Coronary artery (tissue), 2 donors: ENCODE results near the gene CRY2.
"Not testable (repeated sequence)": the region's sequence is repeated elsewhere in the genome, so short reads cannot be mapped to it uniquely, and the experiment has no call there.

Source experiments
- DNase-seq: peaks from one replicate; pipeline ENCODE4 v3.0.0-alpha.2; 2017; ENCODE audit warnings: low spot score
- H3K27ac ChIP-seq, 2 donors: fragments of 200-600 bp; sonication (generic); one replicate each; pipeline ENCODE4 v1.5.1; 2016 to 2019
- H3K4me3 ChIP-seq: fragments of 200-600 bp; sonication (generic); 2 replicates; pipeline ENCODE4 v1.5.1; 2016; ENCODE audit warnings: mild to moderate bottlenecking, moderate library complexity
- TF ChIP-seq, protein P1 (sequence below): fragments of 200-600 bp; sonication (generic); IDR thresholded peaks from one replicate; pipeline ENCODE4 v1.5.1; 2019; ENCODE audit warnings: antibody characterized with exemption

The CRY2 gene

DNA sequence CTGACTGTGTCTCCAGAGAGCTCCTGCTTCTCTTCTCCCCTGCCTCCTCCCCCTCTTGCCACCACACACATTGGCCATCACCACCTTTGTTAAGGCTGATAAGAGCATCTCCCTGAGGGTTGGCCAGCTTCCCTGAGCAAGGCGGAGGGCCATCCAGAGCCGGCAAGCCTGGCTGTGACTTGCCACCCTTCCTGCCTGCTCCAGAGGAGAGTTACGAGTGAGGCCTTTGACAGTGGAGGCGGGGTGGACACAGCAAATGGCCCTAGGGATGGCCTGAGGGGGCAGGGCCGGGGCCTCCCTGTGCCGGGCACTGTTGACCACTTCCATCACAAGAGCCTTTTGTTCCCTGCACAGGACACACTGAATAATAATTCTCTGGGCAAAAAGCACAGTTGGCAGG lies 54.4 kb downstream of the CRY2 start:
- TF ChIP-seq, protein P1, sequence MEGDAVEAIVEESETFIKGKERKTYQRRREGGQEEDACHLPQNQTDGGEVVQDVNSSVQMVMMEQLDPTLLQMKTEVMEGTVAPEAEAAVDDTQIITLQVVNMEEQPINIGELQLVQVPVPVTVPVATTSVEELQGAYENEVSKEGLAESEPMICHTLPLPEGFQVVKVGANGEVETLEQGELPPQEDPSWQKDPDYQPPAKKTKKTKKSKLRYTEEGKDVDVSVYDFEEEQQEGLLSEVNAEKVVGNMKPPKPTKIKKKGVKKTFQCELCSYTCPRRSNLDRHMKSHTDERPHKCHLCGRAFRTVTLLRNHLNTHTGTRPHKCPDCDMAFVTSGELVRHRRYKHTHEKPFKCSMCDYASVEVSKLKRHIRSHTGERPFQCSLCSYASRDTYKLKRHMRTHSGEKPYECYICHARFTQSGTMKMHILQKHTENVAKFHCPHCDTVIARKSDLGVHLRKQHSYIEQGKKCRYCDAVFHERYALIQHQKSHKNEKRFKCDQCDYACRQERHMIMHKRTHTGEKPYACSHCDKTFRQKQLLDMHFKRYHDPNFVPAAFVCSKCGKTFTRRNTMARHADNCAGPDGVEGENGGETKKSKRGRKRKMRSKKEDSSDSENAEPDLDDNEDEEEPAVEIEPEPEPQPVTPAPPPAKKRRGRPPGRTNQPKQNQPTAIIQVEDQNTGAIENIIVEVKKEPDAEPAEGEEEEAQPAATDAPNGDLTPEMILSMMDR = no peak
- Histone ChIP-seq H3K4me3 (no peak overlapping the region), H3K27ac (no peak overlapping the region)
- no peak for DNase-seq

DNA sequence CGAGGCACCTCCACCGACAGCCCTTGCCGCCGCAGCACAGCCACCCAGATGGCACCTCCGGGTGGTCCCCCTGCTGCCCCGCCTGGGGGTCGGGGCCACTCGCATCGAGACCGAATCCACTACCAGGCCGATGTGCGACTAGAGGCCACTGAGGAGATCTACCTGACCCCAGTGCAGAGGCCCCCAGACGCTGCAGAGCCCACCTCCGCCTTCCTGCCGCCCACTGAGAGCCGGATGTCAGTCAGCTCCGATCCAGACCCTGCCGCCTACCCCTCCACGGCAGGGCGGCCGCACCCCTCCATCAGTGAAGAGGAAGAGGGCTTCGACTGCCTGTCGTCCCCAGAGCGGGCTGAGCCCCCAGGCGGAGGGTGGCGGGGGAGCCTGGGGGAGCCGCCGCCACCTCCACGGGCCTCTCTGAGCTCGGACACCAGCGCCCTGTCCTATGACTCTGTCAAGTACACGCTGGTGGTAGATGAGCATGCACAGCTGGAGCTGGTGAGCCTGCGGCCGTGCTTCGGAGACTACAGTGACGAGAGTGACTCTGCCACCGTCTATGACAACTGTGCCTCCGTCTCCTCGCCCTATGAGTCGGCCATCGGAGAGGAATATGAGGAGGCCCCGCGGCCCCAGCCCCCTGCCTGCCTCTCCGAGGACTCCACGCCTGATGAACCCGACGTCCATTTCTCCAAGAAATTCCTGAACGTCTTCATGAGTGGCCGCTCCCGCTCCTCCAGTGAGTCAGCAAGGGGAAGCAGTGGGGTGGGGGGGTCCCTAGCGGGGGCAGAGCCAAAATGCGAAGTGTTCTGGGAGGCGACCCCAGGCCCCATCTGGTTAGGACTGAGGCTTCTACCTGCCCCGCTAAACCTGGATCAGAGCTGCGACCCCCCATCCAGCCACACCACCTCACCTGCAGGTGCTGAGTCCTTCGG lies 55.4 kb downstream of the CRY2 start:
- TF ChIP-seq, protein P1 = no peak
- H3K27ac ChIP-seq = no peak overlapping the region
- no peak overlapping the region for H3K4me3 ChIP-seq
- no peak for DNase-seq

DNA sequence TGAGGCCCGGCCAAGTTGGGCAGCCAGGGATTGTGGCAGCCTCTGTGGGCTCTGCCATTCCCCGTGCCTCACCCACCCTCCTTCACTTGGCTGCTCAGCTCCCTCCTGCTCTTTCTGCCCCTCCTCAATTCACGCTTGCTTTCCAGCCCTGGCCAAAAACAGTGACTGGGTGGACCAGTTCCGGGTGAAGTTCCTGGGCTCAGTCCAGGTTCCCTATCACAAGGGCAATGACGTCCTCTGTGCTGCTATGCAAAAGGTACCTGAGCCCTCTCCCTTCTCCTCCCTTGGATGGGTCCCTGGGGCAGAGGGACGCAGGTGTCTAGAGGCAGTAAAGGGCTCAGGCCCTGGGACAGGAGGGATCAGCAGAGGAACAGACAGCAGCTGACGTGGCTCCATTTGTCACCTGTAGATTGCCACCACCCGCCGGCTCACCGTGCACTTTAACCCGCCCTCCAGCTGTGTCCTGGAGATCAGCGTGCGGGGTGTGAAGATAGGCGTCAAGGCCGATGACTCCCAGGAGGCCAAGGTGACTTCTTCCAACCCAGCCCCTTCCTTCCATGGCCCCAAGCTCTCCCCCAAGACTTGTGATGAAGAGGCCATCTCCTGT lies 57.1 kb downstream of the CRY2 start:
- Histone ChIP-seq H3K4me3 (no peak overlapping the region), H3K27ac (no peak overlapping the region)
- DNase-seq = no peak
- TF ChIP-seq, protein P1 = no peak

DNA sequence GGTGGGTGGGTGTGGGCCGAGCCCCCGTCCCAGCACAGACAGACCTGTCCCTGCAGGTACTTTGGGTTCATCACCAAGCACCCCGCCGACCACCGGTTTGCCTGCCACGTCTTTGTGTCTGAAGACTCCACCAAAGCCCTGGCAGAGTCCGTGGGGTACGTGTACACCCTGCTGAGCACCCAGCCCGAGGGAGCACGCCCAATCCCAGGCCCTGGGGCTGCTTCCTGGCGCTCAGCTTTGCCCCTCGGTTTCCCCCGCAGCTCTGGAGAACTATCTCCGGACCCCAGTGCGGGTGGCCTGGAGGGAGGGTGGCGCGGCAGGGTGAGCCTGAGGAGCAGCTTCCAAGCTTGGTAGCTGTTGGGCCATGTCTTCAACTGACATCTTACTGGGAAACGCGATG lies 57.8 kb downstream of the CRY2 start:
- Histone ChIP-seq H3K4me3 (no peak overlapping the region), H3K27ac (no peak overlapping the region)
- TF ChIP-seq, protein P1 = no peak
- DNase-seq = no peak

DNA sequence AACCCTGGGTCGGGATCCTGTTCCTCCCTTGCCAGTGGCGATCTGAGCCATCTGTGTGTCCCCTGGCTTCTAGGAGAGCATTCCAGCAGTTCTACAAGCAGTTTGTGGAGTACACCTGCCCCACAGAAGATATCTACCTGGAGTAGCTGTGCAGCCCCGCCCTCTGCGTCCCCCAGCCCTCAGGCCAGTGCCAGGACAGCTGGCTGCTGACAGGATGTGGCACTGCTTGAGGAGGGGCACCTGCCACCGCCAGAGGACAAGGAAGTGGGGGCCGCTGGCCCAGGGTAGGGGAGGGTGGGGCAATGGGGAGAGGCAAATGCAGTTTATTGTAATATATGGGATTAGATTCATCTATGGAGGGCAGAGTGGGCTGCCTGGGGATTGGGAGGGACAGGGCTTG lies 58.3 kb downstream of the CRY2 start:
- not testable (repeated sequence) for H3K4me3 ChIP-seq, H3K27ac ChIP-seq, DNase-seq

DNA sequence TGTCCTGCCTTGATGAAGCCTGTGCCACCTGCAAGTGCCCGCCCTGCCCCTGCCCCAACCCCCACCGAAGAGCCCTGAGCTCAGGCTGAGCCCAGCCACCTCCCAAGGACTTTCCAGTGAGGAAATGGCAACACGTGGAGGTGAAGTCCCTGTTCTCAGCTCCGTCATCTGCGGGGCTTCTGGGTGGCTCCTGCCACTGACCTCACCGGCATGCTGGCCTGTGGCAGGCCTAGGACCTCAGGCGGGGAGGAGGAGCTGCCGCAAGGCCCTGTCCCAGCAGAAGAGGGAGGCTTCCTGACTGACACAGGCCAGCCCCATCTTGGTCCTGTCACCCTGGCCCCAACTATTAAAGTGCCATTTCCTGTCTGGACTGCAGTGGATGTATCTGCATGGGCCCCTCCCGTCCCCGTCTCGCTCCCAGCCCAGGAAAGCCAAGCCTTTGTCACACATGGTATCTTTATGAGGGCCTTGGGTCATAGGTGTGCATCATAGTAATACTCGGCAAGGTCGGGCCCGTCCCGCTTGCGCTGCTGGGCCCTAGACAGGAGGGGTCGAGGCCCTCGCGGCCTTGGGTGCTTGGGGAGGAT lies 58.9 kb downstream of the CRY2 start:
- no peak for DNase-seq

More for the DNA sequence above, 58.9 kb downstream of the CRY2 start:
- TF ChIP-seq, protein P1 = no peak
- H3K4me3 ChIP-seq = no peak overlapping the region
- no peak overlapping the region for H3K27ac ChIP-seq
